Small intestine (tissue), 7 donors: ENCODE results near the gene PROSER2. TPM values are rescaled to one million over a fixed set of nuclear protein-coding genes. Genes with fewer than 3 reads are reported as not detected.
"Not testable (repeated sequence)": the region's sequence is repeated elsewhere in the genome, so short reads cannot be mapped to it uniquely, and the experiment has no call there.

Source experiments
- DNase-seq, 2 donors: peaks; one replicate each; pipeline versions ENCODE4 v3.0.0 to v3.0.0-alpha.2; 2013
- FAIRE-seq: peaks from 2 replicates; lab custom pipeline; 2012; peaks lifted over from hg19 to GRCh38; lab: Jason Lieb, UNC
- H3K27ac ChIP-seq, 3 donors: one replicate each; pipeline ENCODE4 v1.5.1; 2013; ENCODE audit warnings: low read length in 2 of 3, mild to moderate bottlenecking in 2 of 3, control low read depth in 1 of 3, inconsistent platforms in 1 of 3, low read depth in 1 of 3, moderate library complexity in 1 of 3
- H3K27me3 ChIP-seq, 3 donors: one replicate each; pipeline ENCODE4 v1.6.1; 2013; ENCODE audit warnings: low read length in 3 of 3, inconsistent platforms in 1 of 3; ENCODE audit not compliant: control insufficient read depth in 3 of 3, insufficient read depth in 3 of 3
- H3K36me3 ChIP-seq, 3 donors: one replicate each; pipeline ENCODE4 v1.6.1; 2013; ENCODE audit warnings: low read length in 3 of 3, inconsistent platforms in 1 of 3, low read depth in 1 of 3, mild to moderate bottlenecking in 1 of 3, moderate library complexity in 1 of 3; ENCODE audit not compliant: control insufficient read depth in 3 of 3, insufficient read depth in 2 of 3
- H3K4me1 ChIP-seq, 3 donors: one replicate each; pipeline ENCODE4 v1.6.1; 2013; ENCODE audit warnings: low read length in 2 of 3, inconsistent platforms in 1 of 3, low read depth in 1 of 3, mild to moderate bottlenecking in 1 of 3, moderate library complexity in 1 of 3; ENCODE audit not compliant: control insufficient read depth in 3 of 3, insufficient read depth in 2 of 3
- H3K4me3 ChIP-seq, 3 donors: one replicate each; pipeline ENCODE4 v1.5.1; 2013; ENCODE audit warnings: low read length in 3 of 3, control low read depth in 1 of 3, inconsistent platforms in 1 of 3, low read depth in 1 of 3, mild to moderate bottlenecking in 1 of 3, moderate library complexity in 1 of 3
- H3K9me3 ChIP-seq, 2 donors: one replicate each; pipeline ENCODE4 v1.6.1; 2013; ENCODE audit warnings: low read depth in 1 of 2, low read length in 1 of 2; ENCODE audit not compliant: control insufficient read depth in 2 of 2, insufficient read depth in 1 of 2
- WGBS, 3 donors: extraction: QIAGEN DNeasy Blood & Tissue Kit; methylation state at CpG; one replicate each; pipeline ENCODE4 v1.1.7; 2013; 5-methylcytosine and 5-hydroxymethylcytosine counted together
- polyA plus RNA-seq, 4 donors: library from polyadenylated mRNA; stranded (reverse) in 3 of 4; unstranded in 1 of 4; fragments of 200-250 nt in 3 of 4; fragments of 120-200 nt in 1 of 4; gene quantifications; one replicate each; pipeline versions ENCODE4 v1.2.1 to v1.2.3, GENCODE V29; 2013
- donor health status: healthy with polysubstance abuse.
- donor health status: control.
- donor health status: control.
- donor health status: Bipolar disorder and iron deficiency.
- donor health status: healthy.

PROSER2 gene
- polyA plus RNA-seq, 4 donors, result 0.54 to 6.8 (median 1.7) TPM; not detected in 1

- Histone ChIP-seq H3K4me1 (peaks cover 0 to 21% (median 0%) of the 10 kb centered on the region in 3 donors), H3K9me3 (no peaks in the 10 kb centered on the region), H3K4me3 (no peak overlapping the region), H3K27me3 (no peaks in the 10 kb centered on the region), H3K36me3 (no peaks in the 10 kb centered on the region), H3K27ac (peak overlapping the region in 1 of 3 donors; percentile 69)
- DNase-seq (no peak), FAIRE-seq (no peak)
- 81 to 87% (median 86%) methylated on average over 14 of the region's 14 CpGs for WGBS, 3 donors
These were observed 59.7 kb downstream of the PROSER2 start for GRCh38 chr10:11882646-11883375.

- FAIRE-seq, result no peak
- H3K27ac ChIP-seq, result no peak overlapping the region
- H3K4me3 ChIP-seq, result no peak overlapping the region
- H3K4me1 ChIP-seq, result peaks cover 0 to 9% (median 0%) of the 10 kb centered on the region in 3 donors
- no peaks in the 10 kb centered on the region for H3K36me3 ChIP-seq
- no peak for DNase-seq
- 79 to 91% (median 80%) methylated on average over 6 to 7 of the region's 7 CpGs for WGBS, 3 donors
- no peaks in the 10 kb centered on the region for H3K9me3 ChIP-seq
- no peaks in the 10 kb centered on the region for H3K27me3 ChIP-seq
These were observed 61.7 kb downstream of the PROSER2 start for GRCh38 chr10:11884706-11885423.

- FAIRE-seq, result no peak
- no peak overlapping the region for H3K27ac ChIP-seq
- H3K4me3 ChIP-seq, result no peak overlapping the region
- no peaks in the 10 kb centered on the region for H3K36me3 ChIP-seq
- no peaks in the 10 kb centered on the region for H3K27me3 ChIP-seq
- WGBS, 3 donors, result 76 to 84% (median 81%) methylated on average over 13 of the region's 13 CpGs
- peaks cover 0 to 9% (median 0%) of the 10 kb centered on the region in 3 donors for H3K4me1 ChIP-seq
- H3K9me3 ChIP-seq, result no peaks in the 10 kb centered on the region
- DNase-seq, result no peak
These were observed 62.4 kb downstream of the PROSER2 start for GRCh38 chr10:11885437-11886137.

GRCh38 chr10:11886138-11886474, 63.0 kb downstream of the PROSER2 start:
- no peak for FAIRE-seq
- whole genome bisulfite sequencing, 3 donors, result 67 to 84% (median 77%) methylated on average over 6 of the region's 6 CpGs

GRCh38 chr10:11886851-11887250, 63.7 kb downstream of the PROSER2 start:
- WGBS, 3 donors, result 72 to 77% (median 74%) methylated on average over 12 of the region's 12 CpGs
- no peak for FAIRE-seq
- H3K27ac ChIP-seq, result no peak overlapping the region

More at GRCh38 chr10:11886138-11886474, 63.0 kb downstream of the PROSER2 start:
- no peak overlapping the region for H3K4me3 ChIP-seq
- H3K4me1 ChIP-seq, result peaks cover 0 to 9% (median 0%) of the 10 kb centered on the region in 3 donors
- DNase-seq, result no peak
- H3K9me3 ChIP-seq, result no peaks in the 10 kb centered on the region
- H3K27ac ChIP-seq, result no peak overlapping the region
- H3K36me3 ChIP-seq, result no peaks in the 10 kb centered on the region
- H3K27me3 ChIP-seq, result no peaks in the 10 kb centered on the region

GRCh38 chr10:11887381-11888227, 64.4 kb downstream of the PROSER2 start:
- Histone ChIP-seq H3K4me3 (no peak overlapping the region), H3K9me3 (no peaks in the 10 kb centered on the region), H3K4me1 (peaks cover 0 to 1% (median 0%) of the 10 kb centered on the region in 3 donors), H3K36me3 (no peaks in the 10 kb centered on the region), H3K27ac (no peak overlapping the region), H3K27me3 (no peaks in the 10 kb centered on the region)
- no peak for DNase-seq
- FAIRE-seq, result no peak
- 81 to 89% (median 87%) methylated on average over 16 of the region's 16 CpGs for WGBS, 3 donors

More at GRCh38 chr10:11886851-11887250, 63.7 kb downstream of the PROSER2 start:
- no peak for DNase-seq
- no peaks in the 10 kb centered on the region for H3K9me3 ChIP-seq
- H3K36me3 ChIP-seq, result no peaks in the 10 kb centered on the region
- peaks cover 0 to 6% (median 0%) of the 10 kb centered on the region in 3 donors for H3K4me1 ChIP-seq
- no peak overlapping the region for H3K4me3 ChIP-seq
- no peaks in the 10 kb centered on the region for H3K27me3 ChIP-seq

- not testable (repeated sequence) for H3K36me3 ChIP-seq, H3K9me3 ChIP-seq, DNase-seq, H3K27ac ChIP-seq, FAIRE-seq, H3K4me3 ChIP-seq, H3K4me1 ChIP-seq, H3K27me3 ChIP-seq
- WGBS, 3 donors, result 75 to 78% (median 76%) methylated on average over 8 of the region's 8 CpGs
These were observed 66.1 kb downstream of the PROSER2 start for GRCh38 chr10:11889263-11889662.
